GM12872 (cell line): ENCODE measurements around the gene TTC39C.

Source experiments
- CTCF ChIP-seq: IDR thresholded peaks from 3 replicates; pipeline ENCODE4 v1.5.1; 2011; ENCODE audit warnings: low read depth, mild to moderate bottlenecking, low read length, moderate library complexity; ENCODE audit not compliant: insufficient read depth

TTC39C gene

GRCh38 chr18:24160086-24160485 is 145.5 kb downstream of the TTC39C start:
- TF ChIP-seq CTCF, result no peak

- no peak for TF ChIP-seq CTCF
Observed at GRCh38 chr18:24161304-24161703, 146.8 kb downstream of the TTC39C start.

- no peak for TF ChIP-seq CTCF
Observed at GRCh38 chr18:24168496-24168895, 153.9 kb downstream of the TTC39C start.

- no peak for TF ChIP-seq CTCF
Observed at GRCh38 chr18:24170360-24170759, 155.8 kb downstream of the TTC39C start.

GRCh38 chr18:24173997-24174396 is 159.4 kb downstream of the TTC39C start:
- TF ChIP-seq CTCF, result no peak

GRCh38 chr18:24176727-24177416 is 162.3 kb downstream of the TTC39C start:
- TF ChIP-seq CTCF, result peak; percentile 91

GRCh38 chr18:24177499-24178133 is 163.1 kb downstream of the TTC39C start:
- TF ChIP-seq CTCF, result no peak
